ENCODE measurements around the gene EEF1E1. TPM values are rescaled to one million over a fixed set of nuclear protein-coding genes. Genes with fewer than 3 reads are reported as not detected.

Gene EEF1E1
- total RNA-seq, 1 donor from 2014 or later: 15.5 TPM

DNA sequence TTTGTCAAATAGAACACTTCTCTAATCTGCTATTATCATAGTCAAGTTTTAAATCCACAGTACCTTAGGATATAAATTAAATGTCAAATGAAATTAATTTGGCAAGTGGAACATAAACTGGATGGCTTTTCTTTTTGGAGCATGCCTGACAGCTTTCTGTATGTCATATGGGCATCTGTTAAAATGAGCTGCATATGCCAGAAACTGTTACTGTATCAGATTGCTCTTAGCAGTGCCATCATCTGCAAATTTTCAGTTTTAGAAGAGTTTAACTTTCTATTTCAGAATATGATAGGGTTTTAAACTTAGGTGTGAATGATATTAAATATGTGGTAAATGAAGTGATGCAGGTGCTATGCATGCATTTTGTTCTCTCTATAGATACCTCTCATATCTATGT lies 3.4 kb upstream of the EEF1E1 start:
- intact Hi-C loops (cut with DNase I): loop anchor here (10.0 kb wide), 1 partner anchor 329 kb away; the partner anchor contains the start of gene SLC35B3
- Histone ChIP-seq H3K27ac (no peak overlapping the region), H3K9me3 (no peaks in the 10 kb centered on the region), H3K4me1 (peaks cover 0 to 6% of the 10 kb centered on the region in 2 donors), H3K36me3 (no peaks in the 10 kb centered on the region), H3K4me3 (no peak overlapping the region), H3K27me3 (no peaks in the 10 kb centered on the region)
- DNase-seq (ENCODE audit: low spot score in 2 of 2): no peak
- TF ChIP-seq, protein P1, sequence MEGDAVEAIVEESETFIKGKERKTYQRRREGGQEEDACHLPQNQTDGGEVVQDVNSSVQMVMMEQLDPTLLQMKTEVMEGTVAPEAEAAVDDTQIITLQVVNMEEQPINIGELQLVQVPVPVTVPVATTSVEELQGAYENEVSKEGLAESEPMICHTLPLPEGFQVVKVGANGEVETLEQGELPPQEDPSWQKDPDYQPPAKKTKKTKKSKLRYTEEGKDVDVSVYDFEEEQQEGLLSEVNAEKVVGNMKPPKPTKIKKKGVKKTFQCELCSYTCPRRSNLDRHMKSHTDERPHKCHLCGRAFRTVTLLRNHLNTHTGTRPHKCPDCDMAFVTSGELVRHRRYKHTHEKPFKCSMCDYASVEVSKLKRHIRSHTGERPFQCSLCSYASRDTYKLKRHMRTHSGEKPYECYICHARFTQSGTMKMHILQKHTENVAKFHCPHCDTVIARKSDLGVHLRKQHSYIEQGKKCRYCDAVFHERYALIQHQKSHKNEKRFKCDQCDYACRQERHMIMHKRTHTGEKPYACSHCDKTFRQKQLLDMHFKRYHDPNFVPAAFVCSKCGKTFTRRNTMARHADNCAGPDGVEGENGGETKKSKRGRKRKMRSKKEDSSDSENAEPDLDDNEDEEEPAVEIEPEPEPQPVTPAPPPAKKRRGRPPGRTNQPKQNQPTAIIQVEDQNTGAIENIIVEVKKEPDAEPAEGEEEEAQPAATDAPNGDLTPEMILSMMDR (IDR thresholded peaks at IDR 0.05): no peak

DNA sequence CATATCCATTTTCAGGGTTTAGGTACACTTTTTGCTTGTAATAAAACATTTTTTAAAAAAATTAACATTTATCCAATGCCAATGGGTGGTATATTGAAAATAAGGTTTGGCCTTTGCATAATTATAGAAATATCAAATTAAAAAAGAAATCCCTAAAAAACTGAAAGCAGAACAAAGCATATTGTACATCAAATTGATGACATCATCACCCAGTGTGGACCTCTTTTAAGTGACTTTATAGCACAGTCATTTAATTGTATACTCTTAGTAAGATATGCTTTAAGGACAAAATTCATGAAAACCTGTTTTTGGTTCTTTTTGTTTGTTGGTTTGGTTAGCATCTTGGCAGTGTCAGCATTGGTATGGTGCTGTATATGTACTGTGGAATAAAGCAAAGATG lies 1.4 kb upstream of the EEF1E1 start:
- TF ChIP-seq, protein P1 (IDR thresholded peaks at IDR 0.05): no peak
- H3K4me1 ChIP-seq: peaks cover 0 to 9% of the 10 kb centered on the region in 2 donors
- no peak for DNase-seq (ENCODE audit: low spot score in 2 of 2)
- H3K27me3 ChIP-seq: no peaks in the 10 kb centered on the region
- H3K4me3 ChIP-seq: no peak overlapping the region
- no peaks in the 10 kb centered on the region for H3K36me3 ChIP-seq
- intact Hi-C loops (cut with DNase I): loop anchor here (2.0 to 10.0 kb wide), 3 partner anchors 15 to 331 kb away; partner anchors contain the start of genes SLC35B3 and TXNDC5
- no peaks in the 10 kb centered on the region for H3K9me3 ChIP-seq
- no peak overlapping the region for H3K27ac ChIP-seq

DNA sequence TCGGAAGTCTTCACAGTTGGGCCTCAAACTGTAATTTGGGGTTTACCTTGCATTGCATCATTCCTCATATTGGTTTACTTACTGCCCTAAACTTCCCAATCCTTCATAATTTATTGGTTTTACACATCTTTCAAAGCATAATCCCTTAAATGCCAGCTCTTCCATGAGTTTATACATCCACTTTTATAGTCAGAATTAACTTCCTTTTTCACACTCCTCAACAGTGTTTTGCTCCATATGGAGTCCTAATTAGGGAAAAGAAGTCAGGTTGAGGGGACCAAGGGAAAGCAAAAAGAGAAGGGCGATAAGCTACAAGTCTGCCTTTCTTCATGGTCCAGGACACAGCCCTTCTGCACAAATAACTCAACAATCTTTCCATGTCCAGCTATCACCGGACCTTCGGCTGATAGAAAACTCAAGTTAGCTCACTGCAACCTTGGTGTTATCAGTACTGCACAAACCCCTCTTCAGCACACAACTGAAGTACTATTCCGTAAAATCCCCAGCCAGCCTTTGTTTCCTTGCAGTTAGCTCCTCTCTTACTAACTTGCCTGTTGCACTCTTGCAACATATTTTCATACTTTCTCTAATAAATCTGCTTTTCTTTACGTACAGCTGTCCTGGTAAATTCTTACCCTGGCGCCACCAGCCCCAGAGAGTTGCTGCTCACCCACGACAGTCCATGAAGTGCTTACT lies 2.0 kb downstream of the EEF1E1 start:
- Histone ChIP-seq H3K36me3 (peaks cover 16 to 19% of the 10 kb centered on the region in 2 donors), H3K4me1 (peaks cover 0 to 9% of the 10 kb centered on the region in 2 donors)
- intact Hi-C loops (cut with DNase I): loop anchor here (5.0 to 10.0 kb wide), 2 partner anchors 188 to 334 kb away; partner anchors contain the start of genes SLC35B3 and TXNDC5

DNA sequence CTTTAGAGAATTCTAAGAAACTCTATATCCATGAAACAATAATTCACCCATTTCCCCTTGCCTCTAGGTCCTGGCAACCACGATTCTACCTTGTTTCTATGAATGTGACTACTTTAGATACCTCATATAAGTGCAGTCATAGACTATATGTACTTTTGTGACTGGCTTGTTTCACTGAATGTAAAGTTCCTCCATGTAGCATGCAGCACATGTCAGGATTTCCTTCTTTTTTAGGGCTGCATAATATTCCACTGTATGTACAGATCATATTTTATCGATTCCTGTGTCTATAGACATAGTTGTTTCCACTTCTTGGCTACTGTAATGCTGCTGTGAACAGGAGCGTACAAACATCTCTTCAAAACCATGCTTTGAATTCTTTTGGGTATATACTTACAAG lies 11.7 kb downstream of the EEF1E1 start:
- H3K27ac ChIP-seq: peak overlapping the region in 1 of 2 donors; percentile 15
- H3K9me3 ChIP-seq: no peaks in the 10 kb centered on the region
- TF ChIP-seq, protein P1 (IDR thresholded peaks at IDR 0.05): no peak
- H3K4me3 ChIP-seq: no peak overlapping the region
- DNase-seq (ENCODE audit: low spot score in 2 of 2): no peak
- no peaks in the 10 kb centered on the region for H3K27me3 ChIP-seq
- intact Hi-C loops (cut with DNase I): no loop called here
- peaks cover 0 to 11% of the 10 kb centered on the region in 2 donors for H3K4me1 ChIP-seq
- H3K36me3 ChIP-seq: peaks cover 11 to 41% of the 10 kb centered on the region in 2 donors

More for the DNA sequence above, 2.0 kb downstream of the EEF1E1 start:
- Histone ChIP-seq H3K4me3 (peak overlapping the region in 1 of 2 donors; percentile 25), H3K27ac (no peak overlapping the region), H3K27me3 (no peaks in the 10 kb centered on the region), H3K9me3 (no peaks in the 10 kb centered on the region)
- TF ChIP-seq, protein P1 (IDR thresholded peaks at IDR 0.05): no peak
- no peak for DNase-seq (ENCODE audit: low spot score in 2 of 2)

DNA sequence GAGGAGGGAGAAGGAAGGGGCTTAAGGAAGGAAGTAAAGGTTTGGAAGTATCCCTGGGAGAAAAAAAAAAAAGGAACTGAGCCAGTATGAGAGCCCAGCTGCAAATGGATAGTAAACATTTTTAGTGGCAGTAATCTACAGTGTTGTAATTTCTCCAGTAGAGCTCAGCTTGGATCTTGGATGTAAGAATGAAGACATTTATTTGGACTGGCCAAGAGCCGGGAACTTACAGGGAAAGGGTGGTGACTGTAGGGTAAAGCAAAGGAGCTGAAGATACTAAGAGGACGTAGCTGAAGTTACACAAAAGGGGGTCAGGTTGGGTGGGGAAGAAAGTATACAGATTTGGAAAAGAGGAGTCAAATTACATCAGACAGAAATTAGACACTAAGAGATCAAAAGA lies 13.5 kb downstream of the EEF1E1 start:
- peaks cover 0 to 25% of the 10 kb centered on the region in 2 donors for H3K36me3 ChIP-seq
- H3K4me3 ChIP-seq: no peak overlapping the region
- H3K4me1 ChIP-seq: peaks cover 0 to 19% of the 10 kb centered on the region in 2 donors
- peak overlapping the region; percentile 55 to 58 for H3K27ac ChIP-seq
- no peaks in the 10 kb centered on the region for H3K9me3 ChIP-seq
- no peak for DNase-seq (ENCODE audit: low spot score in 2 of 2)
- TF ChIP-seq, protein P1 (IDR thresholded peaks at IDR 0.05): no peak
- H3K27me3 ChIP-seq: no peaks in the 10 kb centered on the region
- intact Hi-C loops (cut with DNase I): loop anchor here (2.0 kb wide), 1 partner anchor 14 kb away; the partner anchor contains the start of gene EEF1E1

All from ascending aorta (tissue), 2 donors.